Right lobe of liver (tissue), 4 donors: ENCODE data around the gene MEMO1.
"Not testable (repeated sequence)": the region's sequence is repeated elsewhere in the genome, so short reads cannot be mapped to it uniquely, and the experiment has no call there.

ENCODE experiments used
- POLR2A ChIP-seq: fragments of 450-650 bp; IDR thresholded peaks from one replicate; pipeline ENCODE4 v1.6.1; 2017; ENCODE audit warnings: antibody characterized with exemption, mild to moderate bottlenecking
- TF ChIP-seq, protein P1 (sequence below), 4 donors: fragments of 200-600 bp in 3 of 4; fragments of 450-650 bp in 1 of 4; IDR thresholded peaks; one replicate each; pipeline versions ENCODE4 v1.5.1 to v1.8.0; 2016 to 2022; ENCODE audit warnings: antibody characterized with exemption in 4 of 4, mild to moderate bottlenecking in 2 of 4
- donor health status: DM: no; HTN: no; CAD: no.
- donor health status: DM: no; HTN: no; CAD: no.
- donor health status: DM: no; HTN: yes; CAD: no.

DNA sequence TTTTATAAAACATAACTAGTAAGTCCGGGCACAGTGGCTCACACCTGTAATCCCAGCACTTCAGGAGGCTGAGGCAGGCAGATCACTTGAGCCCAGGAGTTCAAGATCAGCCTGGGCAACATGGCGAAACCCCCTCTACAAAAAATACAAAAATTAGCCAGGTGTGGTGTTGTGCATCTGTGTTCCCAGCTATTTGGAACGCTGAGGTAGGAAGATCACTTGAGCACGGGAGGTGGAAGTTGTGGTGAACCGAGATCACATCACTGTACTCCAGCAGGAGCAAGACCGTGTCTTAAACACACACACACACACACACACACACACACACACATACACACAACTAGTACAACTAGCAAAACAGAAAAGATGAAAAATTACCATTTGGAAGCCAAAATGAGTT is 103.3 kb downstream of the MEMO1 start:
- TF ChIP-seq, protein P1, sequence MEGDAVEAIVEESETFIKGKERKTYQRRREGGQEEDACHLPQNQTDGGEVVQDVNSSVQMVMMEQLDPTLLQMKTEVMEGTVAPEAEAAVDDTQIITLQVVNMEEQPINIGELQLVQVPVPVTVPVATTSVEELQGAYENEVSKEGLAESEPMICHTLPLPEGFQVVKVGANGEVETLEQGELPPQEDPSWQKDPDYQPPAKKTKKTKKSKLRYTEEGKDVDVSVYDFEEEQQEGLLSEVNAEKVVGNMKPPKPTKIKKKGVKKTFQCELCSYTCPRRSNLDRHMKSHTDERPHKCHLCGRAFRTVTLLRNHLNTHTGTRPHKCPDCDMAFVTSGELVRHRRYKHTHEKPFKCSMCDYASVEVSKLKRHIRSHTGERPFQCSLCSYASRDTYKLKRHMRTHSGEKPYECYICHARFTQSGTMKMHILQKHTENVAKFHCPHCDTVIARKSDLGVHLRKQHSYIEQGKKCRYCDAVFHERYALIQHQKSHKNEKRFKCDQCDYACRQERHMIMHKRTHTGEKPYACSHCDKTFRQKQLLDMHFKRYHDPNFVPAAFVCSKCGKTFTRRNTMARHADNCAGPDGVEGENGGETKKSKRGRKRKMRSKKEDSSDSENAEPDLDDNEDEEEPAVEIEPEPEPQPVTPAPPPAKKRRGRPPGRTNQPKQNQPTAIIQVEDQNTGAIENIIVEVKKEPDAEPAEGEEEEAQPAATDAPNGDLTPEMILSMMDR (IDR thresholded peaks at IDR 0.05) = not testable (repeated sequence)
- TF ChIP-seq POLR2A = not testable (repeated sequence)
